ENCODE measurements around the gene RAB40B.

Gene RAB40B

GRCh38 chr17:82675476-82676245 lies 22.8 kb downstream of the RAB40B start:
- no peak for DNase-seq (ENCODE audit: insufficient read length, low spot score)
- FAIRE-seq = no peak
- TF ChIP-seq POU2F2 (IDR thresholded peaks at IDR 0.05; ENCODE audit: low read depth, low read length) = no peak
- no peak for TF ChIP-seq POLR2A (IDR thresholded peaks at IDR 0.05; ENCODE audit: low read depth, low read length)
- TF ChIP-seq POLR2AphosphoS5 (IDR thresholded peaks at IDR 0.05; ENCODE audit: low read depth, low read length) = no peak
- TF ChIP-seq TAF1 (IDR thresholded peaks at IDR 0.05; ENCODE audit: low read depth, low read length) = no peak
- TF ChIP-seq PAX5 (IDR thresholded peaks at IDR 0.05; ENCODE audit: insufficient read depth, low read length, severe bottlenecking) = no peak
- no peak for TF ChIP-seq SPI1 (IDR thresholded peaks at IDR 0.05; ENCODE audit: low read depth, low read length)

GRCh38 chr17:82674656-82675475 lies 23.6 kb downstream of the RAB40B start:
- FAIRE-seq (no peak), DNase-seq (ENCODE audit: insufficient read length, low spot score) (no peak)
- TF ChIP-seq POU2F2 (IDR thresholded peaks at IDR 0.05; ENCODE audit: low read depth, low read length) (no peak), TAF1 (IDR thresholded peaks at IDR 0.05; ENCODE audit: low read depth, low read length) (no peak), POLR2A (IDR thresholded peaks at IDR 0.05; ENCODE audit: low read depth, low read length) (no peak), PAX5 (IDR thresholded peaks at IDR 0.05; ENCODE audit: insufficient read depth, low read length, severe bottlenecking) (no peak), POLR2AphosphoS5 (IDR thresholded peaks at IDR 0.05; ENCODE audit: low read depth, low read length) (no peak), SPI1 (IDR thresholded peaks at IDR 0.05; ENCODE audit: low read depth, low read length) (no peak)

GRCh38 chr17:82670661-82671450 lies 27.6 kb downstream of the RAB40B start:
- DNase-seq (ENCODE audit: insufficient read length, low spot score) (no peak), FAIRE-seq (peak; percentile 69)
- TF ChIP-seq SPI1 (IDR thresholded peaks at IDR 0.05; ENCODE audit: low read depth, low read length) (no peak), POLR2AphosphoS5 (IDR thresholded peaks at IDR 0.05; ENCODE audit: low read depth, low read length) (no peak), POLR2A (IDR thresholded peaks at IDR 0.05; ENCODE audit: low read depth, low read length) (no peak), PAX5 (IDR thresholded peaks at IDR 0.05; ENCODE audit: insufficient read depth, low read length, severe bottlenecking) (no peak), TAF1 (IDR thresholded peaks at IDR 0.05; ENCODE audit: low read depth, low read length) (no peak)

GRCh38 chr17:82668631-82669099 lies 29.8 kb downstream of the RAB40B start:
- TF ChIP-seq PAX5 (IDR thresholded peaks at IDR 0.05; ENCODE audit: insufficient read depth, low read length, severe bottlenecking) (peak; percentile 20), SPI1 (IDR thresholded peaks at IDR 0.05; ENCODE audit: low read depth, low read length) (no peak), TAF1 (IDR thresholded peaks at IDR 0.05; ENCODE audit: low read depth, low read length) (no peak)
- DNase-seq (ENCODE audit: insufficient read length, low spot score) (peak; percentile 84), FAIRE-seq (peak; percentile 90)

GRCh38 chr17:82668024-82668630 lies 30.4 kb downstream of the RAB40B start:
- DNase-seq (ENCODE audit: insufficient read length, low spot score) (no peak), FAIRE-seq (no peak)
- TF ChIP-seq POLR2A (IDR thresholded peaks at IDR 0.05; ENCODE audit: low read depth, low read length) = no peak
- no peak for TF ChIP-seq SPI1 (IDR thresholded peaks at IDR 0.05; ENCODE audit: low read depth, low read length)
- no peak for TF ChIP-seq TAF1 (IDR thresholded peaks at IDR 0.05; ENCODE audit: low read depth, low read length)
- TF ChIP-seq POU2F2 (IDR thresholded peaks at IDR 0.05; ENCODE audit: low read depth, low read length) = no peak
- TF ChIP-seq POLR2AphosphoS5 (IDR thresholded peaks at IDR 0.05; ENCODE audit: low read depth, low read length) = no peak
- no peak for TF ChIP-seq PAX5 (IDR thresholded peaks at IDR 0.05; ENCODE audit: insufficient read depth, low read length, severe bottlenecking)

GRCh38 chr17:82667668-82668000 lies 30.9 kb downstream of the RAB40B start:
- no peak for DNase-seq (ENCODE audit: insufficient read length, low spot score)

GRCh38 chr17:82666931-82667667 lies 31.4 kb downstream of the RAB40B start:
- no peak for TF ChIP-seq POLR2AphosphoS5 (IDR thresholded peaks at IDR 0.05; ENCODE audit: low read depth, low read length)
- FAIRE-seq (no peak), DNase-seq (ENCODE audit: insufficient read length, low spot score) (no peak)

More at GRCh38 chr17:82667668-82668000, 30.9 kb downstream of the RAB40B start:
- FAIRE-seq = no peak
- TF ChIP-seq POLR2A (IDR thresholded peaks at IDR 0.05; ENCODE audit: low read depth, low read length) = no peak
- no peak for TF ChIP-seq SPI1 (IDR thresholded peaks at IDR 0.05; ENCODE audit: low read depth, low read length)
- TF ChIP-seq POU2F2 (IDR thresholded peaks at IDR 0.05; ENCODE audit: low read depth, low read length) = no peak
- no peak for TF ChIP-seq PAX5 (IDR thresholded peaks at IDR 0.05; ENCODE audit: insufficient read depth, low read length, severe bottlenecking)
- TF ChIP-seq POLR2AphosphoS5 (IDR thresholded peaks at IDR 0.05; ENCODE audit: low read depth, low read length) = no peak
- no peak for TF ChIP-seq TAF1 (IDR thresholded peaks at IDR 0.05; ENCODE audit: low read depth, low read length)

- DNase-seq (ENCODE audit: insufficient read length, low spot score) = no peak
- no peak for FAIRE-seq
- TF ChIP-seq POLR2A (IDR thresholded peaks at IDR 0.05; ENCODE audit: low read depth, low read length) (no peak), SPI1 (IDR thresholded peaks at IDR 0.05; ENCODE audit: low read depth, low read length) (no peak), POU2F2 (IDR thresholded peaks at IDR 0.05; ENCODE audit: low read depth, low read length) (no peak), POLR2AphosphoS5 (IDR thresholded peaks at IDR 0.05; ENCODE audit: low read depth, low read length) (no peak), TAF1 (IDR thresholded peaks at IDR 0.05; ENCODE audit: low read depth, low read length) (no peak), PAX5 (IDR thresholded peaks at IDR 0.05; ENCODE audit: insufficient read depth, low read length, severe bottlenecking) (no peak)
Measured at GRCh38 chr17:82665891-82666290, 32.6 kb downstream of the RAB40B start.

Data from GM12891 (cell line).